WTC11 (cell line): ENCODE data around the gene TMEM196. TPM values are rescaled to one million over a fixed set of nuclear protein-coding genes. Genes with fewer than 3 reads are reported as not detected.

Experiments used
- ATAC-seq: fragments of 200-7000 bp; cut with Tn5 transposase; 2 replicates; pipeline ENCODE4 v1.10.0; 2021; ENCODE audit warnings: mild to moderate bottlenecking, moderate library complexity
- CTCF ChIA-PET: fragments of 300-600 bp; sonication (Branson Sonifier 250); formaldehyde crosslinking; loops from one replicate; lab custom pipeline; 2021; ENCODE audit warnings: antibody characterized with exemption; lab: Charles Lee
- POLR2A ChIA-PET: fragments of 350-600 bp; sonication (Branson Sonifier 250); formaldehyde crosslinking; loops from one replicate; lab custom pipeline; 2021; ENCODE audit warnings: antibody characterized with exemption; lab: Charles Lee
- DNase-seq: peaks from one replicate; pipeline ENCODE4 v3.0.0; 2021; ENCODE audit warnings: low spot score
- H3K27ac Mint-ChIP-seq: 2 replicates; pipeline ENCODE4 v1.8.0; 2021; ENCODE audit warnings: mixed read lengths
- H3K27me3 Mint-ChIP-seq: 2 replicates; pipeline ENCODE4 v1.8.0; 2021; ENCODE audit warnings: low read depth, mild to moderate bottlenecking, moderate library complexity, mixed read lengths
- H3K36me3 Mint-ChIP-seq: 2 replicates; pipeline ENCODE4 v1.8.0; 2021; ENCODE audit warnings: mixed read lengths
- H3K4me1 Mint-ChIP-seq: 2 replicates; pipeline ENCODE4 v1.8.0; 2022; ENCODE audit warnings: mixed read lengths
- H3K4me3 Mint-ChIP-seq: 2 replicates; pipeline ENCODE4 v1.8.0; 2021; ENCODE audit warnings: mild to moderate bottlenecking, moderate library complexity, mixed read lengths
- H3K9me3 Mint-ChIP-seq: 2 replicates; pipeline ENCODE4 v1.8.0; 2021; ENCODE audit warnings: mixed read lengths
- AFF4 ChIP-seq: sonication (generic); formaldehyde crosslinking; IDR thresholded peaks from 2 replicates; pipeline ENCODE4 v1.8.1; 2023; ENCODE audit warnings: mild to moderate bottlenecking, missing genetic modification reagents, borderline replicate concordance
- ELF4 ChIP-seq: sonication (generic); formaldehyde crosslinking; IDR thresholded peaks from 2 replicates; pipeline ENCODE4 v1.8.1; 2022; ENCODE audit warnings: low read depth, mild to moderate bottlenecking, moderate library complexity, missing genetic modification reagents
- FOXK1 ChIP-seq: sonication (generic); formaldehyde crosslinking; IDR thresholded peaks from 2 replicates; pipeline ENCODE4 v1.8.0; 2022; ENCODE audit warnings: mild to moderate bottlenecking, moderate library complexity, missing genetic modification reagents
- MXD4 ChIP-seq: fragments of 250-450 bp; sonication (Bioruptor Pico); IDR thresholded peaks from 2 replicates; pipeline ENCODE4 v1.8.0; 2021; ENCODE audit warnings: mild to moderate bottlenecking, moderate library complexity, borderline replicate concordance
- NFE2L1 ChIP-seq: sonication (generic); formaldehyde crosslinking; IDR thresholded peaks from 2 replicates; pipeline ENCODE4 v1.8.1; 2023; ENCODE audit warnings: missing genetic modification reagents
- SMAD4 ChIP-seq: sonication (generic); formaldehyde crosslinking; IDR thresholded peaks from 2 replicates; pipeline ENCODE4 v1.8.0; 2022; ENCODE audit warnings: mild to moderate bottlenecking, missing genetic modification reagents
- USF1 ChIP-seq: sonication (generic); formaldehyde crosslinking; IDR thresholded peaks from 2 replicates; pipeline ENCODE4 v1.8.0; 2022; ENCODE audit warnings: mild to moderate bottlenecking, missing genetic modification reagents
- ZMAT4 ChIP-seq: fragments of 250-450 bp; sonication (Bioruptor Pico); IDR thresholded peaks from 2 replicates; pipeline ENCODE4 v1.9.0; 2021; ENCODE audit warnings: mild to moderate bottlenecking
- ZNF138 ChIP-seq: sonication (generic); formaldehyde crosslinking; conservative IDR thresholded peaks from 2 replicates; pipeline ENCODE4 v1.8.1; 2022; ENCODE audit warnings: mild to moderate bottlenecking, moderate library complexity, missing genetic modification reagents
- ZNF219 ChIP-seq: sonication (generic); formaldehyde crosslinking; IDR thresholded peaks from 2 replicates; pipeline ENCODE4 v1.8.0; 2023; ENCODE audit warnings: missing genetic modification reagents, mild to moderate bottlenecking, borderline replicate concordance
- ZNF232 ChIP-seq: sonication (generic); formaldehyde crosslinking; IDR thresholded peaks from 2 replicates; pipeline ENCODE4 v1.8.0; 2022; ENCODE audit warnings: mild to moderate bottlenecking, missing genetic modification reagents
- ZNF671 ChIP-seq: fragments of 250-450 bp; sonication (Bioruptor Pico); IDR thresholded peaks from 2 replicates; pipeline ENCODE4 v1.8.0; 2021; ENCODE audit warnings: mild to moderate bottlenecking
- total RNA-seq: library from RNA; stranded (reverse); gene quantifications from 3 replicates; pipeline ENCODE4 v1.2.3, GENCODE V29; 2021
- TF ChIP-seq, protein P1 (sequence below): fragments of 200-600 bp; IDR thresholded peaks from 2 replicates; pipeline ENCODE4 v1.8.0; 2022; ENCODE audit warnings: antibody characterized with exemption
- TF ChIP-seq, protein P2 (sequence below): sonication (generic); formaldehyde crosslinking; IDR thresholded peaks from 2 replicates; pipeline ENCODE4 v1.8.0; 2022; ENCODE audit warnings: mild to moderate bottlenecking, missing genetic modification reagents
- TF ChIP-seq, protein P3 (sequence below): sonication (generic); formaldehyde crosslinking; IDR thresholded peaks from 2 replicates; pipeline ENCODE4 v1.8.1; 2022; ENCODE audit warnings: low read depth, mild to moderate bottlenecking, moderate library complexity, missing genetic modification reagents, borderline replicate concordance
- TF ChIP-seq, protein P4 (sequence below): sonication (generic); formaldehyde crosslinking; IDR thresholded peaks from 2 replicates; pipeline ENCODE4 v1.8.0; 2023; ENCODE audit warnings: missing genetic modification reagents

TMEM196 gene
- total RNA-seq, 1 experiment from 2014 or later: 0.42 TPM

DNA sequence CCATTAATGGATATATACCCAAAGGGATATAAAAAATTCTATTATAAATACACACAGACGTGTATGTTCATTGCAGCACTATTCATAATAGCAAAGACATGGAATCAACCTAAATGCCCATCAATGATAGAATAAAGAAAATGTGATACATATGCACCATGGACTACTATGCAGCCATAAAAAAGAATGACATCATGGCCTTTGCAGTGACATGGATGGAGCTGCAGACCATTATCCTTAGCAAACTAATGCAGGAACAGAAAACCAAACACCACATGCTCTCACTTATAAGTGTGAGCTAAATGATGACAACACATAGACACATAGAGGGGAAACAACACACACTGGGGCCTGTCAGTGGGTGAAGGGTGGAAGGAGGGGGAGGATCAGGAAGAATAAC, 97.6 kb downstream of the TMEM196 start:
- H3K4me1 Mint-ChIP-seq: peaks cover 4% of the 10 kb centered on the region; the same call in 1 of the 2 replicates
- ATAC-seq (no peak), DNase-seq (no peak)
- no peaks in the 10 kb centered on the region for H3K9me3 Mint-ChIP-seq
- H3K4me3 Mint-ChIP-seq: no peak overlapping the region
- H3K36me3 Mint-ChIP-seq: no peaks in the 10 kb centered on the region
- no peak overlapping the region for H3K27ac Mint-ChIP-seq
- TF ChIP-seq ZMAT4: no peak
- TF ChIP-seq, protein P1, sequence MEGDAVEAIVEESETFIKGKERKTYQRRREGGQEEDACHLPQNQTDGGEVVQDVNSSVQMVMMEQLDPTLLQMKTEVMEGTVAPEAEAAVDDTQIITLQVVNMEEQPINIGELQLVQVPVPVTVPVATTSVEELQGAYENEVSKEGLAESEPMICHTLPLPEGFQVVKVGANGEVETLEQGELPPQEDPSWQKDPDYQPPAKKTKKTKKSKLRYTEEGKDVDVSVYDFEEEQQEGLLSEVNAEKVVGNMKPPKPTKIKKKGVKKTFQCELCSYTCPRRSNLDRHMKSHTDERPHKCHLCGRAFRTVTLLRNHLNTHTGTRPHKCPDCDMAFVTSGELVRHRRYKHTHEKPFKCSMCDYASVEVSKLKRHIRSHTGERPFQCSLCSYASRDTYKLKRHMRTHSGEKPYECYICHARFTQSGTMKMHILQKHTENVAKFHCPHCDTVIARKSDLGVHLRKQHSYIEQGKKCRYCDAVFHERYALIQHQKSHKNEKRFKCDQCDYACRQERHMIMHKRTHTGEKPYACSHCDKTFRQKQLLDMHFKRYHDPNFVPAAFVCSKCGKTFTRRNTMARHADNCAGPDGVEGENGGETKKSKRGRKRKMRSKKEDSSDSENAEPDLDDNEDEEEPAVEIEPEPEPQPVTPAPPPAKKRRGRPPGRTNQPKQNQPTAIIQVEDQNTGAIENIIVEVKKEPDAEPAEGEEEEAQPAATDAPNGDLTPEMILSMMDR: no peak
- no peak for TF ChIP-seq SMAD4 (CRISPR knock-in tag)
- TF ChIP-seq ZNF138 (CRISPR knock-in tag): no peak
- no peak for TF ChIP-seq ZNF671
- TF ChIP-seq, protein P2, sequence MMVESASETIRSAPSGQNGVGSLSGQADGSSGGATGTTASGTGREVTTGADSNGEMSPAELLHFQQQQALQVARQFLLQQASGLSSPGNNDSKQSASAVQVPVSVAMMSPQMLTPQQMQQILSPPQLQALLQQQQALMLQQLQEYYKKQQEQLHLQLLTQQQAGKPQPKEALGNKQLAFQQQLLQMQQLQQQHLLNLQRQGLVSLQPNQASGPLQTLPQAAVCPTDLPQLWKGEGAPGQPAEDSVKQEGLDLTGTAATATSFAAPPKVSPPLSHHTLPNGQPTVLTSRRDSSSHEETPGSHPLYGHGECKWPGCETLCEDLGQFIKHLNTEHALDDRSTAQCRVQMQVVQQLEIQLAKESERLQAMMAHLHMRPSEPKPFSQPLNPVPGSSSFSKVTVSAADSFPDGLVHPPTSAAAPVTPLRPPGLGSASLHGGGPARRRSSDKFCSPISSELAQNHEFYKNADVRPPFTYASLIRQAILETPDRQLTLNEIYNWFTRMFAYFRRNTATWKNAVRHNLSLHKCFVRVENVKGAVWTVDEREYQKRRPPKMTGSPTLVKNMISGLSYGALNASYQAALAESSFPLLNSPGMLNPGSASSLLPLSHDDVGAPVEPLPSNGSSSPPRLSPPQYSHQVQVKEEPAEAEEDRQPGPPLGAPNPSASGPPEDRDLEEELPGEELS (CRISPR knock-in tag): no peak
- TF ChIP-seq USF1 (CRISPR knock-in tag): no peak
- TF ChIP-seq, all 79 proteins: peak for 0
- POLR2A ChIA-PET: no interaction called here
- H3K27me3 Mint-ChIP-seq: no peaks in the 10 kb centered on the region
- CTCF ChIA-PET: no interaction called here

DNA sequence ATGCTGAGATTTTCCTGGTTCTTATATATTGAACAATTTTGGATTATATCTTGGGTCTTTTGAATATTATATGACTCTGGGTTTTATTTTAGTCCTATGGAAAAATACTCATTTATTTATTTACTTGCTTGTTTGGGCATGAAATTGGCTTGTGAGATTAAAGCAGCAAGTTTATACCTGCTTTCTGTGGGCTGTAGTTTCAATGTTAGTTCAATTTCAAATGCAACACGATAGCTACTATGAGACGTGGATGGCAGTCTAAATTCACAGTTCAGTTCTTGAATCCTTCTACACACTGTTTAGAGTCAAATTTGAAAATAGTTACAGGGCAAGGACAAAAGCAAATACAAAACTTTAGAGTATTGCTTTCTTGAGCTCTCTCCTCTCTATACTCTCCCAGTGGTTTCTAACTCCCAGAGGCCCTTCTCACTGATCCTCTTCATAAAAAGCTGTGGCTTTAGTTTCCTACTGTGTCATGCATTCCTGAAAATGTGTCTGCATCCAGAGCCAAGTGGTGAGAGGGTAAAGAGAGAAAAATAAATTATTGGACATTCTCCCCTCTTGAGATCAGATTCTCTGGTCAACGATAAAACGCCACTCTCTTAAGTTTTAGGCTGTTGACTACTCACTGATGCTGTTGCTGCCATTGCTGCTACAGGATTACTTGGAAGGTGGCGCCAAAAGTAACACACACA, 99.0 kb downstream of the TMEM196 start:
- ChIA-PET CTCF (interaction anchor here (0.6 to 0.8 kb wide), 2 partner anchors 34 to 1181 kb away, joined by 3 read pairs; partner anchors contain the start of gene POLR1F), POLR2A (no interaction called here)
- H3K4me1 Mint-ChIP-seq: peaks cover 6% of the 10 kb centered on the region; the same call in 1 of the 2 replicates
- no peak for DNase-seq
- no peaks in the 10 kb centered on the region for H3K27me3 Mint-ChIP-seq
- peak; percentile 57 for ATAC-seq
- no peak overlapping the region for H3K4me3 Mint-ChIP-seq
- H3K36me3 Mint-ChIP-seq: no peaks in the 10 kb centered on the region
- TF ChIP-seq ELF4 (CRISPR knock-in tag) (no peak), AFF4 (CRISPR knock-in tag) (no peak), ZNF232 (no peak), FOXK1 (no peak), ZNF219 (no peak), MXD4 (CRISPR knock-in tag) (no peak), ZMAT4 (no peak), NFE2L1 (CRISPR knock-in tag) (no peak)
- TF ChIP-seq, protein P3, sequence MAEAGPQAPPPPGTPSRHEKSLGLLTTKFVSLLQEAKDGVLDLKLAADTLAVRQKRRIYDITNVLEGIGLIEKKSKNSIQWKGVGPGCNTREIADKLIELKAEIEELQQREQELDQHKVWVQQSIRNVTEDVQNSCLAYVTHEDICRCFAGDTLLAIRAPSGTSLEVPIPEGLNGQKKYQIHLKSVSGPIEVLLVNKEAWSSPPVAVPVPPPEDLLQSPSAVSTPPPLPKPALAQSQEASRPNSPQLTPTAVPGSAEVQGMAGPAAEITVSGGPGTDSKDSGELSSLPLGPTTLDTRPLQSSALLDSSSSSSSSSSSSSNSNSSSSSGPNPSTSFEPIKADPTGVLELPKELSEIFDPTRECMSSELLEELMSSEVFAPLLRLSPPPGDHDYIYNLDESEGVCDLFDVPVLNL: no peak
- TF ChIP-seq, protein P4, sequence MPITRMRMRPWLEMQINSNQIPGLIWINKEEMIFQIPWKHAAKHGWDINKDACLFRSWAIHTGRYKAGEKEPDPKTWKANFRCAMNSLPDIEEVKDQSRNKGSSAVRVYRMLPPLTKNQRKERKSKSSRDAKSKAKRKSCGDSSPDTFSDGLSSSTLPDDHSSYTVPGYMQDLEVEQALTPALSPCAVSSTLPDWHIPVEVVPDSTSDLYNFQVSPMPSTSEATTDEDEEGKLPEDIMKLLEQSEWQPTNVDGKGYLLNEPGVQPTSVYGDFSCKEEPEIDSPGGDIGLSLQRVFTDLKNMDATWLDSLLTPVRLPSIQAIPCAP: no peak
- TF ChIP-seq, all 79 proteins: peak for 0
- Mint-ChIP-seq H3K9me3 (no peaks in the 10 kb centered on the region), H3K27ac (no peak overlapping the region)
